ENCODE measurements around the gene TCL1B. TPM values are rescaled to one million over a fixed set of nuclear protein-coding genes. Genes with fewer than 3 reads are reported as not detected.
"Not testable (repeated sequence)": the region's sequence is repeated elsewhere in the genome, so short reads cannot be mapped to it uniquely, and the experiment has no call there.

Gene TCL1B
- total RNA-seq, 1 donor from 2014 or later = not detected

GRCh38 chr14:95722525-95723190, 36.4 kb downstream of the TCL1B start:
- no peak for DNase-seq (ENCODE audit: low spot score)
- Mint-ChIP-seq H3K27ac (no peak overlapping the region), H3K9me3 (no peaks in the 10 kb centered on the region), H3K36me3 (ENCODE audit: low read depth) (no peaks in the 10 kb centered on the region), H3K4me1 (ENCODE audit: low read depth) (no peaks in the 10 kb centered on the region), H3K27me3 (ENCODE audit: low read depth) (peaks cover 13% of the 10 kb centered on the region), H3K4me3 (ENCODE audit: low read depth) (no peak overlapping the region)
- intact Hi-C loops (cut with micrococcal nuclease) = no loop called here

GRCh38 chr14:95725685-95726336, 39.6 kb downstream of the TCL1B start:
- Mint-ChIP-seq H3K27me3 (ENCODE audit: low read depth) (peaks cover 4% of the 10 kb centered on the region), H3K36me3 (ENCODE audit: low read depth) (no peaks in the 10 kb centered on the region), H3K9me3 (no peaks in the 10 kb centered on the region), H3K4me3 (ENCODE audit: low read depth) (no peak overlapping the region), H3K4me1 (ENCODE audit: low read depth) (no peaks in the 10 kb centered on the region), H3K27ac (no peak overlapping the region)
- no peak for DNase-seq (ENCODE audit: low spot score)
- intact Hi-C loops (cut with micrococcal nuclease) = no loop called here

- Mint-ChIP-seq H3K4me3 (ENCODE audit: low read depth) (no peak overlapping the region), H3K9me3 (no peaks in the 10 kb centered on the region), H3K27ac (no peak overlapping the region), H3K27me3 (ENCODE audit: low read depth) (peaks cover 2% of the 10 kb centered on the region), H3K4me1 (ENCODE audit: low read depth) (no peaks in the 10 kb centered on the region), H3K36me3 (ENCODE audit: low read depth) (no peaks in the 10 kb centered on the region)
- DNase-seq (ENCODE audit: low spot score) = no peak
- intact Hi-C loops (cut with micrococcal nuclease) = no loop called here
Measured at GRCh38 chr14:95727056-95727700, 41.0 kb downstream of the TCL1B start.

- H3K27ac Mint-ChIP-seq; DNase-seq (ENCODE audit: low spot score); H3K4me3 Mint-ChIP-seq (ENCODE audit: low read depth); H3K9me3 Mint-ChIP-seq; H3K4me1 Mint-ChIP-seq (ENCODE audit: low read depth); H3K36me3 Mint-ChIP-seq (ENCODE audit: low read depth); intact Hi-C loops (cut with micrococcal nuclease); H3K27me3 Mint-ChIP-seq (ENCODE audit: low read depth): not testable (repeated sequence)
Measured at GRCh38 chr14:95729402-95730028, 43.3 kb downstream of the TCL1B start.

GRCh38 chr14:95730126-95730525, 43.9 kb downstream of the TCL1B start:
- Mint-ChIP-seq H3K4me1 (ENCODE audit: low read depth) (no peaks in the 10 kb centered on the region), H3K27ac (no peak overlapping the region), H3K4me3 (ENCODE audit: low read depth) (no peak overlapping the region), H3K27me3 (ENCODE audit: low read depth) (no peaks in the 10 kb centered on the region), H3K36me3 (ENCODE audit: low read depth) (no peaks in the 10 kb centered on the region), H3K9me3 (no peaks in the 10 kb centered on the region)
- DNase-seq (ENCODE audit: low spot score) = no peak
- intact Hi-C loops (cut with micrococcal nuclease) = no loop called here

- no peak overlapping the region for H3K27ac Mint-ChIP-seq
- no peaks in the 10 kb centered on the region for H3K4me1 Mint-ChIP-seq (ENCODE audit: low read depth)
- no peaks in the 10 kb centered on the region for H3K9me3 Mint-ChIP-seq
- peaks cover 1% of the 10 kb centered on the region for H3K27me3 Mint-ChIP-seq (ENCODE audit: low read depth)
- no peak for DNase-seq (ENCODE audit: low spot score)
- H3K36me3 Mint-ChIP-seq (ENCODE audit: low read depth) = no peaks in the 10 kb centered on the region
- no peak overlapping the region for H3K4me3 Mint-ChIP-seq (ENCODE audit: low read depth)
- intact Hi-C loops (cut with micrococcal nuclease) = no loop called here
Measured at GRCh38 chr14:95733212-95733611, 47.0 kb downstream of the TCL1B start.

- peaks cover 5% of the 10 kb centered on the region for H3K4me1 Mint-ChIP-seq (ENCODE audit: low read depth)
- intact Hi-C loops (cut with micrococcal nuclease) = no loop called here
- H3K27ac Mint-ChIP-seq = no peak overlapping the region
- no peak for DNase-seq (ENCODE audit: low spot score)
- H3K36me3 Mint-ChIP-seq (ENCODE audit: low read depth) = no peaks in the 10 kb centered on the region
- H3K4me3 Mint-ChIP-seq (ENCODE audit: low read depth) = no peak overlapping the region
- peaks cover 1% of the 10 kb centered on the region for H3K27me3 Mint-ChIP-seq (ENCODE audit: low read depth)
- peaks cover 8% of the 10 kb centered on the region for H3K9me3 Mint-ChIP-seq
Measured at GRCh38 chr14:95739356-95739755, 53.1 kb downstream of the TCL1B start.

GRCh38 chr14:95741038-95741490, 54.8 kb downstream of the TCL1B start:
- H3K4me3 Mint-ChIP-seq (ENCODE audit: low read depth) = no peak overlapping the region
- H3K36me3 Mint-ChIP-seq (ENCODE audit: low read depth) = no peaks in the 10 kb centered on the region
- peaks cover 5% of the 10 kb centered on the region for H3K4me1 Mint-ChIP-seq (ENCODE audit: low read depth)
- no peak overlapping the region for H3K27ac Mint-ChIP-seq
- intact Hi-C loops (cut with micrococcal nuclease) = no loop called here
- no peaks in the 10 kb centered on the region for H3K27me3 Mint-ChIP-seq (ENCODE audit: low read depth)
- H3K9me3 Mint-ChIP-seq = peaks cover 8% of the 10 kb centered on the region
- no peak for DNase-seq (ENCODE audit: low spot score)

- peaks cover 5% of the 10 kb centered on the region for H3K4me1 Mint-ChIP-seq (ENCODE audit: low read depth)
- no peaks in the 10 kb centered on the region for H3K27me3 Mint-ChIP-seq (ENCODE audit: low read depth)
- no peak for DNase-seq (ENCODE audit: low spot score)
- H3K4me3 Mint-ChIP-seq (ENCODE audit: low read depth) = no peak overlapping the region
- H3K27ac Mint-ChIP-seq = no peak overlapping the region
- H3K36me3 Mint-ChIP-seq (ENCODE audit: low read depth) = no peaks in the 10 kb centered on the region
- H3K9me3 Mint-ChIP-seq = peaks cover 8% of the 10 kb centered on the region
- intact Hi-C loops (cut with micrococcal nuclease) = no loop called here
Measured at GRCh38 chr14:95741781-95742180, 55.6 kb downstream of the TCL1B start.

Other genes starting within 250 kb of the TCL1B start
- 36.5 and 40.1 TPM in 2 replicates for gene SYNE3, start 169.8 kb upstream of the TCL1B start, total RNA-seq
- 32.4 and 39.4 TPM in 2 replicates for gene GLRX5, start 151.4 kb upstream of the TCL1B start, total RNA-seq
- not detected in 2 replicates for gene TCL1A, start 27.7 kb downstream of the TCL1B start, total RNA-seq
- not detected in 2 replicates for gene TUNAR, start 190.4 kb downstream of the TCL1B start, total RNA-seq

Data from activated T-helper 2 cell treated with anti-CD3 and anti-CD28 coated beads, Interferon-gamma antibody, Interleukin-2, Interleukin-4, amounts not matched to agents 10 μg/mL and 5 μg/mL and 100 μg/mL, durations not matched to agents 14 hours and 24 hours and 36 hours (primary cell).